Activated CD8-positive, alpha-beta T cell treated with anti-CD3 and anti-CD28 coated beads for 36 hours (primary cell): ENCODE data around the gene SIRPA. TPM values are rescaled to one million over a fixed set of nuclear protein-coding genes. Genes with fewer than 3 reads are reported as not detected.

Experiments
- ATAC-seq: fragments of 200-7000 bp; cut with Tn5 transposase; one replicate; pipeline ENCODE4 v1.10.0; 2021; ENCODE audit warnings: mild to moderate bottlenecking, moderate library complexity
- CTCF ChIA-PET: fragments of 350-600 bp; sonication (Branson Sonifier 250); formaldehyde crosslinking; loops from one replicate; lab custom pipeline; 2021; ENCODE audit warnings: antibody characterized with exemption; lab: Charles Lee
- POLR2A ChIA-PET: fragments of 350-600 bp; sonication (Branson Sonifier 250); formaldehyde crosslinking; loops from one replicate; lab custom pipeline; 2021; ENCODE audit warnings: antibody characterized with exemption; lab: Charles Lee
- DNase-seq: peaks from one replicate; pipeline ENCODE4 v3.0.0-alpha.2; 2020
- H3K27ac Mint-ChIP-seq: one replicate; pipeline ENCODE4 v1.8.0; 2021; ENCODE audit warnings: mild to moderate bottlenecking, mixed read lengths
- H3K27me3 Mint-ChIP-seq: one replicate; pipeline ENCODE4 v1.8.0; 2021; ENCODE audit warnings: mixed read lengths
- H3K36me3 Mint-ChIP-seq: one replicate; pipeline ENCODE4 v1.8.0; 2021; ENCODE audit warnings: low read depth, mixed read lengths
- H3K4me1 Mint-ChIP-seq: one replicate; pipeline ENCODE4 v1.8.0; 2021; ENCODE audit warnings: low read depth, mixed read lengths
- H3K4me3 Mint-ChIP-seq: one replicate; pipeline ENCODE4 v1.8.0; 2021; ENCODE audit warnings: mild to moderate bottlenecking, moderate library complexity, mixed read lengths
- H3K9me3 Mint-ChIP-seq: one replicate; pipeline ENCODE4 v1.8.0; 2021; ENCODE audit warnings: mixed read lengths
- CTCF ChIP-seq: fragments of 200-600 bp; IDR thresholded peaks from one replicate; pipeline ENCODE4 v1.8.0; 2022; ENCODE audit warnings: antibody characterized with exemption, mild to moderate bottlenecking
- intact Hi-C: fragments of 100-400 bp; cut with micrococcal nuclease; formaldehyde crosslinking; loops from one replicate; pipeline ENCODE4 v1.10.0; 2022
- total RNA-seq, 2 experiments: library from RNA; stranded (reverse); gene quantifications; one replicate each; pipeline ENCODE4 v1.2.3, GENCODE V29; 2021

SIRPA gene
- total RNA-seq, 2 experiments from 2014 or later: 0.09 TPM

DNA sequence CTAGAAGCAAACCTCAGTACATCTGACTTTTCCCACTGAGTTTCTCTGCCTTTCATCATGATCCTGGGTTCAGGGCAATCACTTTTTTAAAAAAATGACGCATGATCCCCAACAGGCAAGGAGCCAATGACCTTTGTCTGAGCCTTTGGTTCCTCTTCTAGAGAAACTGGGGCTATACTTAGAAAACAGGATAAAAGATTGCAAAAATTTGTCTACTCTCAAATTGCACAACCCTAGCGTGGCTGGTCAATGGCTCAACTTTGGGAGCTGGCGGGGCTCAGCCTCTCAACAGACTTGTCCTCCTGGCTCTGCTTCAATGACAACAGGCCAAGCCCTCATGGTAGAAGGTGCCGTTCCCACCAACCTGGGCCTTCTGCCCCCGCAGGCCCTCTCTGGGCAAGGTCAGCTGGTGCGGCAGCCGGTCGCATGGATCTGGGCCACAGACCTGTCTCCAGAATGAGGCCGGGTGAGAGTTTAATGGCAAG, 50.0 kb downstream of the SIRPA start:
- intact Hi-C loops: no loop called here
- Mint-ChIP-seq H3K36me3 (no peaks in the 10 kb centered on the region), H3K27ac (no peak overlapping the region), H3K4me3 (no peak overlapping the region), H3K27me3 (peaks cover 23% of the 10 kb centered on the region), H3K4me1 (peaks cover 3% of the 10 kb centered on the region), H3K9me3 (no peaks in the 10 kb centered on the region)
- DNase-seq (no peak), ATAC-seq (no peak)
- ChIA-PET POLR2A (no interaction called here), CTCF (no interaction called here)
- no peak for TF ChIP-seq CTCF

DNA sequence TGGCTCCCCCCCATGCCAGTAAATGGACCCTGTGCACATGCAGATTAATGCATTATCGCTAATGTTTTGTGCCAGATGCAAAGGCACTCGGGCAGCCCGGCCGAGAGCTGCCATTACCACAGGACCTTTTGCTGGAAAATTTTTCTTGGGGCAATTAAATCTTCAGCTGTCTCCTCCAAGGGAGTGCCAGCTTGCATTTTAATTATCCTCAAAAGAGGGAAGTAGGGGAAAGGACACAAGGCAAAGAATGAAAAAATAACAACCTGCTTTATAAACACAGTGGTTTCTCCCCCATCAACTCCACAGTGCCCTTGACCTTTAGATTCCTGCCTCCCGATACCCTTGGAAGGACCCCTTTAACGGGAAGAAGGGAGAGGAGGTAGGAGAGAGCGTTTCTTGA, 50.5 kb downstream of the SIRPA start:
- no peaks in the 10 kb centered on the region for H3K9me3 Mint-ChIP-seq
- H3K4me1 Mint-ChIP-seq: peaks cover 3% of the 10 kb centered on the region
- ChIA-PET POLR2A (no interaction called here), CTCF (no interaction called here)
- no peak for TF ChIP-seq CTCF
- DNase-seq (no peak), ATAC-seq (no peak)
- no peak overlapping the region for H3K4me3 Mint-ChIP-seq
- H3K36me3 Mint-ChIP-seq: no peaks in the 10 kb centered on the region
- intact Hi-C loops: no loop called here
- peaks cover 23% of the 10 kb centered on the region for H3K27me3 Mint-ChIP-seq
- H3K27ac Mint-ChIP-seq: no peak overlapping the region

- ChIA-PET POLR2A (no interaction called here), CTCF (interaction anchor here (1.8 kb wide), 1 partner anchor 19 kb away, joined by 4 read pairs; no protein-coding TSS in a partner anchor)
- Mint-ChIP-seq H3K4me1 (peaks cover 3% of the 10 kb centered on the region), H3K9me3 (no peaks in the 10 kb centered on the region), H3K27me3 (peaks cover 23% of the 10 kb centered on the region), H3K27ac (no peak overlapping the region), H3K4me3 (no peak overlapping the region), H3K36me3 (no peaks in the 10 kb centered on the region)
- intact Hi-C loops: no loop called here
- no peak for DNase-seq
- ATAC-seq: no peak
- no peak for TF ChIP-seq CTCF
These were observed 51.2 kb downstream of the SIRPA start for GRCh38 chr20:1946442-1946761.

- Mint-ChIP-seq H3K9me3 (no peaks in the 10 kb centered on the region), H3K4me1 (peaks cover 3% of the 10 kb centered on the region), H3K4me3 (no peak overlapping the region), H3K27me3 (peaks cover 23% of the 10 kb centered on the region), H3K36me3 (no peaks in the 10 kb centered on the region), H3K27ac (no peak overlapping the region)
- ATAC-seq: no peak
- no peak for TF ChIP-seq CTCF
- no peak for DNase-seq
- ChIA-PET POLR2A (no interaction called here), CTCF (interaction anchor here (1.8 kb wide), 1 partner anchor 18 kb away, joined by 4 read pairs; no protein-coding TSS in a partner anchor)
- intact Hi-C loops: no loop called here
These were observed 51.7 kb downstream of the SIRPA start for GRCh38 chr20:1946762-1947534.

- Mint-ChIP-seq H3K4me1 (peaks cover 3% of the 10 kb centered on the region), H3K9me3 (no peaks in the 10 kb centered on the region), H3K27ac (no peak overlapping the region), H3K27me3 (peaks cover 23% of the 10 kb centered on the region), H3K4me3 (no peak overlapping the region), H3K36me3 (no peaks in the 10 kb centered on the region)
- DNase-seq: no peak
- ATAC-seq: no peak
- intact Hi-C loops: no loop called here
- TF ChIP-seq CTCF: no peak
- POLR2A ChIA-PET: no interaction called here
- CTCF ChIA-PET: interaction anchor here (1.8 kb wide), 1 partner anchor 18 kb away, joined by 4 read pairs; no protein-coding TSS in a partner anchor
These were observed 52.3 kb downstream of the SIRPA start for GRCh38 chr20:1947535-1947846.
